ENCODE data around the gene DTNB. TPM values are rescaled to one million over a fixed set of nuclear protein-coding genes. Genes with fewer than 3 reads are reported as not detected.

Gene DTNB
- polyA plus RNA-seq, 1 of the 3 experiments (the other 2 are of a cell fraction) = 15.3 TPM

DNA sequence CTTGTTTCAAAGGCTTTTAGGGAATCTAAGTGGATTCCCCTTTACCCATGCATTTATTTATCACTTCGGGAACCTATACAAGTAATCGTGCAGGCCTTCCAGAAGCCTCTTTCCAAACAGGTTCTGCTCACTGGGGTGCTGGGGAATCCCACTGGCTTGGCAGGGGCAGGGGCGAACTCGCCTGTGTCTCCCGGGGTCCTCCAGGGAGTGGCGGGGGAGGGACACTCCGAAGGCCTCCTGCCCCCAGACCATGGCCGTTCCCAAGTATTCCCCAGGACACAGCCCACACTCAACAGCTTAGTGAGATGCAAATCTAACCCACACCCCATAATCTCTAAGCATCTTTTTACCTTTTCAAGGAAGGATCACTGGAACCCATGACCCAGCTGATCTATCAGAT lies 338.2 kb downstream of the DTNB start (continued):
- TF ChIP-seq USF1 (IDR thresholded peaks at IDR 0.05; ENCODE audit: borderline replicate concordance, low read depth) = no peak
- no peak for TF ChIP-seq REST (IDR thresholded peaks at IDR 0.05; ENCODE audit: low read depth, low read length)
- TF ChIP-seq FOXM1 (IDR thresholded peaks at IDR 0.05; ENCODE audit: low read depth) = no peak
- TF ChIP-seq EZH2phosphoT487 (IDR thresholded peaks at IDR 0.05; ENCODE audit: borderline replicate concordance, low read depth) = no peak

DNA sequence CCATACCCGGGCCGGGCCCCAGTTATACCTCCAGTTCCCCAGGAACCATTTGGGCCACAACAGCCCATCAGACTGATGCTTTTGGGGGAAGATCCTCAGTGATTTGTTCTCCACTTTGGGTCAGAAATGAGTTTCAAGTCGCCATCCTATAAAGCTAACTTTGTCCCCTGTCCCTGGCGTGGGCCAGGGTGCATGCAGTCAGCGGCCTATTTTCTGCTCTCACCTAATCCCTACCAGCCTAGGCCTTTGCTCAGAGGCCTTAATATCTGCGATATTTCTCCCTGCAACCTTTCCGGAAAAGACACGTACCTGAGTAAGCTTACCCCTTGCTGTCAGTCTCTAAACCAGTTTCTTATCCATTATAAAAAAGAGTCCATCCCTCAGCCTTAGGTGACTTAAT lies 338.9 kb downstream of the DTNB start:
- Histone ChIP-seq H3K9ac (no peak overlapping the region), H3K9me2 (no peaks in the 10 kb centered on the region), H2AFZ (ENCODE audit: low read depth) (no peak overlapping the region), H3K4me3 (ENCODE audit: low read depth in 2 of 2, low read length in 1 of 2) (no peak overlapping the region), H3K27ac (ENCODE audit: low read depth in 2 of 2, low read length in 1 of 2) (peak overlapping the region in 1 of 2 experiments; percentile 28; a peak in 1 of 4 replicates), H4K20me1 (ENCODE audit: insufficient read depth) (peaks cover 90% of the 10 kb centered on the region), H3K4me2 (no peak overlapping the region), H3K79me2 (ENCODE audit: insufficient read depth) (peaks cover 17% of the 10 kb centered on the region), H3K27me3 (ENCODE audit: insufficient read depth) (no peaks in the 10 kb centered on the region), H3K36me3 (replicated peaks in 1 of 2; ENCODE audit: control insufficient read depth in 1 of 2, insufficient read depth in 2 of 2, low read length in 1 of 2) (peaks cover 0 to 3% of the 10 kb centered on the region in 2 experiments), H3K4me1 (ENCODE audit: control insufficient read depth in 1 of 2, insufficient read depth in 2 of 2, low read depth in 1 of 2, low read length in 1 of 2) (peaks cover 0 to 93% of the 10 kb centered on the region in 2 experiments; a peak in 2 of 4 replicates), H3K9me3 (no peaks in the 10 kb centered on the region), H3F3A (replicated peaks; ENCODE audit: insufficient read depth) (no peaks in the 10 kb centered on the region)
- CTCF ChIA-PET = interaction anchor here (0.8 to 11.3 kb wide), 6 partner anchors 8 to 386 kb away, joined by 3 to 117 read pairs (median 4); partner anchors contain the start of gene DNMT3A
- DNase-seq = no peak
- no peak for TF ChIP-seq PBX3 (IDR thresholded peaks at IDR 0.05)
- no peak for TF ChIP-seq USF2 (IDR thresholded peaks at IDR 0.05; ENCODE audit: borderline replicate concordance, low read depth, low read length)
- no peak for TF ChIP-seq MXI1 (IDR thresholded peaks at IDR 0.05; ENCODE audit: low read depth, low read length)
- TF ChIP-seq ELF1 (IDR thresholded peaks at IDR 0.05) = no peak
- no peak for TF ChIP-seq RCOR1 (IDR thresholded peaks at IDR 0.05; ENCODE audit: low read length)
- POLR2A ChIA-PET = interaction anchor here (1.4 kb wide), 1 partner anchor 20 kb away, joined by 7 read pairs; no protein-coding TSS in a partner anchor
- WGBS (ENCODE audit: low lambda C conversion rate) = 97% methylated on average over 8 of the region's 8 CpGs

Measured in SK-N-SH (cell line).